Esophagus muscularis mucosa (tissue), 4 donors: Measurements from ENCODE around the gene C21orf58. TPM values are rescaled to one million over a fixed set of nuclear protein-coding genes. Genes with fewer than 3 reads are reported as not detected.

Experiments
- DNase-seq: peaks from one replicate; pipeline ENCODE4 v3.0.0-alpha.2; 2017; ENCODE audit errors: extremely low spot score
- H3K27ac ChIP-seq, 4 donors: fragments of 200-600 bp; sonication (generic); replicated peaks in 1 of 4; 1 replicate in 3 of 4; 2 replicates in 1 of 4; pipeline ENCODE4 v1.5.1; 2016 to 2019; ENCODE audit warnings: mild to moderate bottlenecking in 1 of 4
- H3K27me3 ChIP-seq, 4 donors: fragments of 200-600 bp; sonication (generic); one replicate each; pipeline versions ENCODE4 v1.5.1 to v1.6.0; 2016 to 2019
- H3K36me3 ChIP-seq, 4 donors: fragments of 200-600 bp; sonication (generic); one replicate each; pipeline ENCODE4 v1.5.1; 2016 to 2019
- H3K4me1 ChIP-seq, 4 donors: fragments of 200-600 bp; sonication (generic); one replicate each; pipeline ENCODE4 v1.5.1; 2016 to 2019
- H3K4me3 ChIP-seq, 4 donors: fragments of 200-600 bp; sonication (generic); 1 replicate in 2 of 4; 2 replicates in 2 of 4; pipeline ENCODE4 v1.5.1; 2016 to 2019; ENCODE audit warnings: mild to moderate bottlenecking in 4 of 4, moderate library complexity in 1 of 4
- H3K9me3 ChIP-seq, 4 donors: fragments of 200-600 bp; sonication (generic); 1 replicate in 3 of 4; 2 replicates in 1 of 4; pipeline ENCODE4 v1.5.1; 2016 to 2019
- CTCF ChIP-seq, 3 experiments: fragments of 200-600 bp in 2 of 3; fragments of 450-650 bp in 1 of 3; sonication (generic) in 2 of 3; IDR thresholded peaks; one replicate each; pipeline ENCODE4 v1.5.1; 2017 to 2019; ENCODE audit warnings: antibody characterized with exemption in 3 of 3, mild to moderate bottlenecking in 2 of 3, moderate library complexity in 1 of 3
- EP300 ChIP-seq: sonication (generic); formaldehyde crosslinking; IDR thresholded peaks from one replicate; pipeline ENCODE4 v1.6.1; 2017; ENCODE audit warnings: antibody characterized with exemption
- POLR2A ChIP-seq: fragments of 450-650 bp; IDR thresholded peaks from one replicate; pipeline ENCODE4 v1.6.1; 2017; ENCODE audit warnings: antibody characterized with exemption, moderate library complexity, mild to moderate bottlenecking, low read depth
- POLR2AphosphoS5 ChIP-seq, 2 donors: sonication (generic); formaldehyde crosslinking; IDR thresholded peaks; one replicate each; pipeline ENCODE4 v1.6.1; 2017; ENCODE audit warnings: antibody characterized with exemption in 2 of 2
- WGBS: methylation state at CpG from one replicate; pipeline ENCODE4 v1.1.5; 2018; 5-methylcytosine and 5-hydroxymethylcytosine counted together
- intact Hi-C: fragments of 100-400 bp; cut with DNase I; formaldehyde crosslinking; loops from one replicate; pipeline ENCODE4 v1.15.1; 2023
- total RNA-seq, 4 donors: library from RNA; depleted of rRNA; stranded (reverse); fragments of >200 nt; gene quantifications; one replicate each; pipeline versions ENCODE4 v1.1.0 to v1.2.1, GENCODE V29; 2016

Gene C21orf58
- total RNA-seq, 4 donors from 2014 or later: 0.50 to 2.5 (median 1.7) TPM

- H3K9me3 ChIP-seq: no peaks in the 10 kb centered on the region
- H3K4me1 ChIP-seq: peaks cover 0 to 2% (median under 1%) of the 10 kb centered on the region in 4 donors
- no peak for DNase-seq
- H3K36me3 ChIP-seq: peaks cover 89 to 100% (median 100%) of the 10 kb centered on the region in 4 donors
- 91% methylated on average over 11 of the region's 11 CpGs for WGBS
- intact Hi-C loops: no loop called here
- H3K27me3 ChIP-seq: no peaks in the 10 kb centered on the region
- H3K27ac ChIP-seq: no peak overlapping the region
- no peak overlapping the region for H3K4me3 ChIP-seq
- TF ChIP-seq POLR2AphosphoS5 (IDR thresholded peaks at IDR 0.05) (no peak), CTCF (IDR thresholded peaks at IDR 0.05) (no peak), EP300 (no peak), POLR2A (no peak)
These were observed 48.8 kb downstream of the C21orf58 start for GRCh38 chr21:46274797-46275390.

GRCh38 chr21:46273341-46273740 is 50.3 kb downstream of the C21orf58 start:
- Histone ChIP-seq H3K27ac (no peak overlapping the region), H3K36me3 (peaks cover 88 to 100% (median 100%) of the 10 kb centered on the region in 4 donors), H3K9me3 (no peaks in the 10 kb centered on the region), H3K4me1 (no peaks in the 10 kb centered on the region), H3K27me3 (no peaks in the 10 kb centered on the region), H3K4me3 (no peak overlapping the region)
- no peak for DNase-seq
- WGBS: 96% methylated on average over 14 of the region's 14 CpGs
- intact Hi-C loops: no loop called here
- TF ChIP-seq POLR2A (no peak), CTCF (IDR thresholded peaks at IDR 0.05) (no peak), POLR2AphosphoS5 (IDR thresholded peaks at IDR 0.05) (no peak), EP300 (no peak)

GRCh38 chr21:46269466-46269865 is 54.2 kb downstream of the C21orf58 start:
- 93% methylated on average over 8 of the region's 10 CpGs for WGBS

GRCh38 chr21:46268371-46268770 is 55.3 kb downstream of the C21orf58 start:
- no peak for DNase-seq
- H3K36me3 ChIP-seq: peaks cover 92 to 100% (median 100%) of the 10 kb centered on the region in 4 donors
- no peak overlapping the region for H3K4me3 ChIP-seq
- no peaks in the 10 kb centered on the region for H3K4me1 ChIP-seq
- no peaks in the 10 kb centered on the region for H3K27me3 ChIP-seq
- no peaks in the 10 kb centered on the region for H3K9me3 ChIP-seq
- no peak overlapping the region for H3K27ac ChIP-seq
- TF ChIP-seq POLR2A (no peak), EP300 (no peak), CTCF (IDR thresholded peaks at IDR 0.05) (no peak), POLR2AphosphoS5 (IDR thresholded peaks at IDR 0.05) (no peak)
- WGBS: 95% methylated on average over 13 of the region's 13 CpGs
- intact Hi-C loops: no loop called here

More at GRCh38 chr21:46269466-46269865, 54.2 kb downstream of the C21orf58 start:
- no peak for DNase-seq
- Histone ChIP-seq H3K4me1 (no peaks in the 10 kb centered on the region), H3K27me3 (no peaks in the 10 kb centered on the region), H3K4me3 (no peak overlapping the region), H3K36me3 (peaks cover 94 to 100% (median 100%) of the 10 kb centered on the region in 4 donors), H3K27ac (no peak overlapping the region), H3K9me3 (no peaks in the 10 kb centered on the region)
- intact Hi-C loops: no loop called here
- no peak for TF ChIP-seq EP300
- no peak for TF ChIP-seq POLR2AphosphoS5 (IDR thresholded peaks at IDR 0.05)
- TF ChIP-seq CTCF (IDR thresholded peaks at IDR 0.05): no peak
- TF ChIP-seq POLR2A: no peak

GRCh38 chr21:46266946-46267345 is 56.7 kb downstream of the C21orf58 start:
- Histone ChIP-seq H3K27me3 (no peaks in the 10 kb centered on the region), H3K27ac (no peak overlapping the region), H3K9me3 (no peaks in the 10 kb centered on the region), H3K4me1 (no peaks in the 10 kb centered on the region), H3K4me3 (no peak overlapping the region), H3K36me3 (peaks cover 84 to 99% (median 97%) of the 10 kb centered on the region in 4 donors)
- WGBS: 90% methylated on average over 19 of the region's 19 CpGs
- DNase-seq: no peak
- TF ChIP-seq EP300 (no peak), POLR2A (no peak), POLR2AphosphoS5 (IDR thresholded peaks at IDR 0.05) (no peak), CTCF (IDR thresholded peaks at IDR 0.05) (no peak)
- intact Hi-C loops: no loop called here
